GM12892 (cell line): Measurements from ENCODE around the gene LRPAP1.
"Not testable (repeated sequence)": the region's sequence is repeated elsewhere in the genome, so short reads cannot be mapped to it uniquely, and the experiment has no call there.

Source experiments
- DNase-seq: peaks from one replicate; pipeline ENCODE4 v3.0.0; 2011; ENCODE audit not compliant: insufficient read length
- FAIRE-seq: peaks from 2 replicates; lab custom pipeline; 2011; peaks lifted over from hg19 to GRCh38; lab: Jason Lieb, UNC
- POLR2A ChIP-seq: IDR thresholded peaks from 2 replicates; pipeline ENCODE4 v1.6.1; 2011; ENCODE audit warnings: low read depth, low read length, control low read depth
- POLR2AphosphoS5 ChIP-seq: IDR thresholded peaks from 2 replicates; pipeline ENCODE4 v1.6.1; 2011; ENCODE audit warnings: low read depth, low read length, control low read depth
- TAF1 ChIP-seq: IDR thresholded peaks from 2 replicates; pipeline ENCODE4 v1.6.1; 2011; ENCODE audit warnings: low read depth, mild to moderate bottlenecking, control low read depth, low read length, borderline replicate concordance

Gene LRPAP1

DNA sequence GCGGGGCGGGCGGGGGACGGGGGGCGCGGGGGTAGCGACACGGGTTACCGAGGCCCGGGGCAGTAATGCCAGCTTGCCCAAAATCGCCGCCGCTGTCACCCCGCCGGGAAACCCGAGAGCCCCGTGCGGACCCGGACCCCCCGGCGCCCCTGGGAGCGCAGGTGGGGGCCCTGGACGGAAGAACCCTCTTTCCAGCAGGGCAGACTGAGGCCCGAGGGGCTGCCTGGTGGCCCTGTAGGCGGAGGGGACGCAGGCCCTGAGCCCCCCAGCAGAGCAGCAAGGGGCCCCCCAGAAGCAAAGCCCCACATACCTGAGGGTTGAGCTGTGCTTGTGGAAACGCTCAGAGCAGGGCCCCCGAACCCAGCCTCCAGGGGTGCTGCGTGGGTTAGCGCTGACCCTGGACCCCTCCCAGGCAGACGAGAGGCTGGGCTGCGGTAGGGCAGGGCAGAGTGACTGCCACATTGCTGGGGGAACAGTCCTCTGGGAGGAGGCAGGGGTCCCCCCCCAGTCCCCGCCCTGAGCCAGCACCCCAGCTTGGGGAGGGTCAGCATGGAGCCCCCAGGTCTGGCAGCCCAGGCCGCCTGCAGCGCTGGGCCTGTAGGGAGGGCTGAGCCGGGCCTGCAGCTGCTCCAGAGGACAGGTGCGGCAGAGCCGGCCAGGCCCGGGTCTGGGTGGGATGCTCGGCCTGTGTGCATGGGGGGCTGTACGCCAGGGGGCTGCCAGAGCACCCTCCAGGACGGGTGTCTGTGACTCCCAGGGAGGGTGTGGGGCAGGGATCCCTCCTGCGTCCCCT lies 68.5 kb downstream of the LRPAP1 start:
- no peak for FAIRE-seq
- DNase-seq, result no peak
- TF ChIP-seq TAF1, result no peak
- no peak for TF ChIP-seq POLR2A
- TF ChIP-seq POLR2AphosphoS5, result no peak

DNA sequence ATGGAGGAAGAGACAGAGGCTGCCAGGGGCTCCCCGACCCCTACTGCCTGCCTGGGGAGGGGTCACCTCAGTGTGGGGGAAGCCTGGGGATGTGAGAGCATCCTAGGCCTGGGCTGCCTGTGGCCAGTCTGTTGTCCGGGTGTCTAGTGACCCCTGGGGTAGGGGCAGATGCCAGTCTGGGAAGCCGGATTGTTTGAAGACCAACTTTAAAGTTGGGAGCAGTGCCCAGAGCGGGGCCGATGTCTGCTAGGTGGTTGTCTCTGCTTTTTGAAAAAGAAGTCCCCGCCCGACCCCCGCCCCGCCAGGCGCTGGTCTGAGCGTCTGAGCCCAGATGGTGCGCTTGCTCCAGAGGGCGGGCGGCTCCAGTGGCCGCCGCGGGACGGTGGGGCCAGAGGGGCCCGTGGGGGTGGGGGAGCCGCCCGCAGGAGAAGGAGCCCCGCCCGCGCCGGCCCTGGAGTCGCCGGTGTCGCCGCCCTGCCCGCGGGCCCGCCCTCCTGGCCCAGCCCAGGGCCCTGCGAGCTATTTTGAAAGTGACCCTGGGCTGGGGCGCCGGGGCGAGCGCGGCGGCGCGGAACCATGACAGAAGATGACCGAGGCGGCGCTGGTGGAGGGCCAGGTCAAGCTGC lies 69.3 kb downstream of the LRPAP1 start, which contains the start of gene DOK7:
Gene DOK7 (plus strand): TSS at position 517 of the 626 bp plus-strand sequence. CDS start 70 bp downstream, at position 587.
- TF ChIP-seq TAF1 (no peak), POLR2AphosphoS5 (no peak), POLR2A (no peak)
- DNase-seq, result no peak
- FAIRE-seq, result no peak

DNA sequence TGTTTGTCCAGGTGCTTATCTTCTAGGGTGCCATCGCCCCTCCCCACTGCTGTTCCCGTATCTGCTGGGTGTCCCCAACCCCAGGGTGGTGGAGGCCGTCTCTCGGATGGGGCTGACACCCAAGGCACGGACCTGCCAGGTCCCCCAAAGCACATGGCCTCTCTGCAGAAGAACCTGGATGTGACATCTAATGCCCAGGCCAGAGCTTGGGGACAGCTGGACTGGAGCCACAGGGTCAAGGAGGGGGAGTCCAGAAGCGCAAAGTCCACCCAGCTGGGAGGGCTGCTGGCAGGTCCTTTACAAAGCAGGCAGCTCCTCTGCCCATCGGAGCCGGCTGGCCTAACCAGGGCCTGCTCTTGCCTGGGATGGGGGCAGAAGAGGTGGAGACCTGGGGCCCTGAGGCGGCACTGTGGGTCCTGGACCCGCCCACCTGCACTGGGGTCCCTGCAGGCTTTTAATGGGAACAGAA lies 69.9 kb downstream of the LRPAP1 start:
- no peak for TF ChIP-seq POLR2A
- TF ChIP-seq TAF1, result no peak
- no peak for TF ChIP-seq POLR2AphosphoS5
- no peak for FAIRE-seq
- no peak for DNase-seq

DNA sequence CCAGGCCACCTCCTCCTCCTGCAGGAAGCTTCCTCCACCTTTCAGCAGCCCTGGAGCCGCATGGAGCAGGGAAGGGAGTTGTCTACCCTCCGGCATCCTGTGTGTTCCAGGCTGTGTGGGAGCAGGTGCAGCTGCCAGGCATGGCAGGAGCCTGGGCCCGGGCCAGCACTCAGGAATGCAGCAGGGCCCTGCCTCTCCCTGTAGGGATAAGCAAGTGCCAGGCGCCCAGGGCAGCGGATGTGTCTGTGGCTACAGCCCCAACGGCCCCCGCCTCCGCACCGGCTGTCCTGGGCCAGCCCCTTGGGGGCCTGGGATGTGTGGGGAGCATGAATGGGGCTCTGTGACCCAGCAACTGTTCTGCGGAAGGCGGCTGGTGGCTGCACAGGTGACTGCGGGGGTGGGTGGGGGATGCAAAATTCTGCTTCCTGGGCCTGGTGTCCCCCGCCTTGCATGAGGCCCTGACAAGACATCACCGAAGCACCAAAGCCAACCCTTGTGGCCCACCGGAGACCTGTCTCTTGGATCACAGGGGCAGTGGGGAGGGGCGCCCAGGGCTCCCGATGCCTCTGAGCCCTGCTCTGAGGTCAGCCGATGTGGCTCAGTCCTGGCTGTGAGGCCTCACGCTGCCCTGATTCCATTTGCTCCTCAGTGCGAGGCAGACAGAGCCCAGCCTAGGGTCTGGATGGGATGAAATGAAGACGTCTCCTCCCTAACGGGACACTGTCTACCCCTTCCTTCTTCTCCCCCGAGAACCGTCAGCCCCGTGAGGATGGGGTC lies 70.5 kb downstream of the LRPAP1 start:
- DNase-seq (no peak), FAIRE-seq (no peak)
- TF ChIP-seq TAF1 (no peak), POLR2A (no peak), POLR2AphosphoS5 (no peak)

DNA sequence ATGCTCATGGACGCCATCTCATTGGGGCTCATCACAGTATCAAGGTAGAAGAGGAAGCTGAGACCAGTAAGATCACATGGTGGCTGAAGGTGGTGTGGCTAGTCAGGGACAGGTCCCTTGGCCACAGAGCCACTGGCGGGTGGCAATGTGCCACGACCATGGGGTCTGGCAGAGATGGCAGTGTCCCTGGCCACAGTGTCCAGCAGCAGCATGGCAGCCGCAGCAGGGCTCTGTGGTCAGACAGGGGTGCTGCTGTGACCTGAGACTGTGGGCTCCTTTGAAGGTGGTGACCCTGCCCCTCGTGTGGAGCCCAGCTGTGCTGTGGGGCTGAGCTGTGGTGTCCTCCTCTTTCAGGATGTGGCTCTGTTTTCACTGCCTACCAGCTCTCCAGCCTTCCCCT lies 71.3 kb downstream of the LRPAP1 start:
- TF ChIP-seq POLR2AphosphoS5 (no peak), TAF1 (no peak), POLR2A (no peak)
- DNase-seq (no peak), FAIRE-seq (no peak)

DNA sequence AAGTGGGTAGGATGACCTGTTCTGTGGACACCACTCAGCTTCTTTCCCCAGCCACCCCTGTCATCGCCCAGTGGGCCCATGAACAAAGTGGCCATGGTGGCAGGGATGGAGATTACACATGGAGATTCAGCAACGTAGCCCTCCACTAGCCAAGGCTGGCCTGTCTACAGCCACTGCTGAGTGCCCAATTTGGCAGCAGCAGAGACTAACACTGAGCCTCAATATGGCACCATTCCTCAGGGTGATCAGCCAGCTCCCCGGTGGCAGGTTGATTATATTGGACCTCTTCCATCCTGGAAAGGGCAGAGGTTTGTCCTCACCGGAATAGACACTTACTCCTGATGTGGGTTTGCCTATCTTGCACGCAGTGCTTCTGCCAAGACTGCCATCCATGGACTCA lies 73.1 kb downstream of the LRPAP1 start:
- not testable (repeated sequence) for DNase-seq, FAIRE-seq

DNA sequence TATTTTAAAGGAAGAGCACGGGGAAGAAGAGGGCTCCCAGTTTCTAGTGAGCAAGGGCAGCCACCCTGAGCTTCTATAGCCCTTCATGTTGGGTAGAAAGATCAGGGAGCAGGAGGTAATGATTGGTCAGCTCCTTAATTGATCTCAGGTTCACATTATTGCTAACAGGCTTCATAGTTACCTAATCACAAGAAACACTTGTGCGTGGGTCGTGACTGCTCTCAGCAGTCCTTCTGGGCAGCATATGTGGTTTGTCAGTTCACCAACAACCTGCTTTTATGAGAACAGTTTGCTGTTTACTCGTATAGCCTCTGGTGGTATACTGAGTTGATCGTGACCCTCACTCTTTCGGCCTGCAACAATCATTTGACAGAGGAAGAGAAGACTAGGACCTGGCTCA lies 73.9 kb downstream of the LRPAP1 start:
- DNase-seq, result no peak
- TF ChIP-seq POLR2A, result no peak
- no peak for TF ChIP-seq POLR2AphosphoS5
- no peak for TF ChIP-seq TAF1
- no peak for FAIRE-seq

DNA sequence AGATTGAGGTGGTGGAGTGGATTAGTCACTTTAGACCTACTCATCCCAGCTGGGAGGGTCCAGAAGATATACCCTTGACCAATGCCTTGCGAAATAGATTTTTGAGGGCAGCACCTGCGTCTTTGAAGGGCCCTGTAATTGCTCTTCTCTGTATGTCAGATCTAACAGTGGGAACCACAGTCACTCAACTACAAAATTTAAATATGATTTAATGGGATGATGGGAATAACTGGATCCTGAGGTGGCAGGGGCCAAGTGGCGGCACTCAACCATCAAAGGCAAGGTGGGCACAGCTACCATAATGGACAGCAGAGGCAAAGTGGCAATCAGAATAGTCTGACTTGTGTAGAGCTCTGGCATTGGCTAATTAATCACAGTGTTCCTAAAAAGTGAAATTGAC lies 76.6 kb downstream of the LRPAP1 start:
- not testable (repeated sequence) for DNase-seq, FAIRE-seq
